ENCODE data around the gene GDPD3. TPM values are rescaled to one million over a fixed set of nuclear protein-coding genes. Genes with fewer than 3 reads are reported as not detected.

Gene GDPD3
- total and polyA plus RNA-seq, 2 of the 13 experiments (the other 11 are each of a cell fraction or from before 2014, with no cell fraction given): 18.7 to 20.6 TPM

- TF ChIP-seq DZIP1 (CRISPR knock-in tag; IDR thresholded peaks at IDR 0.05) (no peak), CENPX (CRISPR knock-in tag; IDR thresholded peaks at IDR 0.05) (no peak), ZFY (CRISPR knock-in tag; IDR thresholded peaks at IDR 0.05) (no peak), ZFX (CRISPR knock-in tag; IDR thresholded peaks at IDR 0.05; ENCODE audit: low read depth) (peak; percentile 40; the same call in 1 of the 2 replicates), ZBTB38 (CRISPR knock-in tag; IDR thresholded peaks at IDR 0.05) (peak; percentile 43; the same call in 1 of the 2 replicates), NR2F2 (IDR thresholded peaks at IDR 0.05; ENCODE audit: borderline replicate concordance, low read depth) (no peak), GATAD1 (CRISPR knock-in tag; IDR thresholded peaks at IDR 0.05) (0 out of 2 replicates have a peak, but pooled peaks have one; percentile 6), EED (CRISPR knock-in tag; IDR thresholded peaks at IDR 0.05) (0 out of 2 replicates have a peak, but pooled peaks have one; percentile 16), ESRRA (CRISPR knock-in tag; IDR thresholded peaks at IDR 0.05; ENCODE audit: low read depth) (no peak; the same call in 1 of the 2 replicates), BCLAF1 (IDR thresholded peaks at IDR 0.05) (no peak), ZNF432 (CRISPR knock-in tag; IDR thresholded peaks at IDR 0.05; ENCODE audit: borderline replicate concordance) (no peak), PHF8 (CRISPR knock-in tag; IDR thresholded peaks at IDR 0.05) (no peak), ZNF7 (CRISPR knock-in tag; IDR thresholded peaks at IDR 0.05) (no peak)
- TF ChIP-seq, protein P1, sequence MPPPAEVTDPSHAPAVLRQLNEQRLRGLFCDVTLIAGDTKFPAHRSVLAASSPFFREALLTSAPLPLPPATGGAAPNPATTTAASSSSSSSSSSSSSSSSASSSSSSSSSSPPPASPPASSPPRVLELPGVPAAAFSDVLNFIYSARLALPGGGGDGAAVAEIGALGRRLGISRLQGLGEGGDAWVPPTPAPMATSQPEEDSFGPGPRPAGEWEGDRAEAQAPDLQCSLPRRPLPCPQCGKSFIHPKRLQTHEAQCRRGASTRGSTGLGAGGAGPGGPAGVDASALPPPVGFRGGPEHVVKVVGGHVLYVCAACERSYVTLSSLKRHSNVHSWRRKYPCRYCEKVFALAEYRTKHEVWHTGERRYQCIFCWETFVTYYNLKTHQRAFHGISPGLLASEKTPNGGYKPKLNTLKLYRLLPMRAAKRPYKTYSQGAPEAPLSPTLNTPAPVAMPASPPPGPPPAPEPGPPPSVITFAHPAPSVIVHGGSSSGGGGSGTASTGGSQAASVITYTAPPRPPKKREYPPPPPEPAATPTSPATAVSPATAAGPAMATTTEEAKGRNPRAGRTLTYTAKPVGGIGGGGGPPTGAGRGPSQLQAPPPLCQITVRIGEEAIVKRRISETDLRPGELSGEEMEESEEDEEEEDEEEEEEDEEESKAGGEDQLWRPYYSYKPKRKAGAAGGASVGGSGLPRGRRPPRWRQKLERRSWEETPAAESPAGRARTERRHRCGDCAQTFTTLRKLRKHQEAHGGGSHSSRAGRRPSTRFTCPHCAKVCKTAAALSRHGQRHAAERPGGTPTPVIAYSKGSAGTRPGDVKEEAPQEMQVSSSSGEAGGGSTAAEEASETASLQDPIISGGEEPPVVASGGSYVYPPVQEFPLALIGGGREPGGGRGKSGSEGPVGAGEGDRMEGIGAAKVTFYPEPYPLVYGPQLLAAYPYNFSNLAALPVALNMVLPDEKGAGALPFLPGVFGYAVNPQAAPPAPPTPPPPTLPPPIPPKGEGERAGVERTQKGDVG (CRISPR knock-in tag; IDR thresholded peaks at IDR 0.05; ENCODE audit: borderline replicate concordance): no peak; the same call in 1 of the 2 replicates
- TF ChIP-seq, protein P2, sequence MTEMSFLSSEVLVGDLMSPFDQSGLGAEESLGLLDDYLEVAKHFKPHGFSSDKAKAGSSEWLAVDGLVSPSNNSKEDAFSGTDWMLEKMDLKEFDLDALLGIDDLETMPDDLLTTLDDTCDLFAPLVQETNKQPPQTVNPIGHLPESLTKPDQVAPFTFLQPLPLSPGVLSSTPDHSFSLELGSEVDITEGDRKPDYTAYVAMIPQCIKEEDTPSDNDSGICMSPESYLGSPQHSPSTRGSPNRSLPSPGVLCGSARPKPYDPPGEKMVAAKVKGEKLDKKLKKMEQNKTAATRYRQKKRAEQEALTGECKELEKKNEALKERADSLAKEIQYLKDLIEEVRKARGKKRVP (CRISPR knock-in tag; IDR thresholded peaks at IDR 0.05): no peak
- TF ChIP-seq, protein P3, sequence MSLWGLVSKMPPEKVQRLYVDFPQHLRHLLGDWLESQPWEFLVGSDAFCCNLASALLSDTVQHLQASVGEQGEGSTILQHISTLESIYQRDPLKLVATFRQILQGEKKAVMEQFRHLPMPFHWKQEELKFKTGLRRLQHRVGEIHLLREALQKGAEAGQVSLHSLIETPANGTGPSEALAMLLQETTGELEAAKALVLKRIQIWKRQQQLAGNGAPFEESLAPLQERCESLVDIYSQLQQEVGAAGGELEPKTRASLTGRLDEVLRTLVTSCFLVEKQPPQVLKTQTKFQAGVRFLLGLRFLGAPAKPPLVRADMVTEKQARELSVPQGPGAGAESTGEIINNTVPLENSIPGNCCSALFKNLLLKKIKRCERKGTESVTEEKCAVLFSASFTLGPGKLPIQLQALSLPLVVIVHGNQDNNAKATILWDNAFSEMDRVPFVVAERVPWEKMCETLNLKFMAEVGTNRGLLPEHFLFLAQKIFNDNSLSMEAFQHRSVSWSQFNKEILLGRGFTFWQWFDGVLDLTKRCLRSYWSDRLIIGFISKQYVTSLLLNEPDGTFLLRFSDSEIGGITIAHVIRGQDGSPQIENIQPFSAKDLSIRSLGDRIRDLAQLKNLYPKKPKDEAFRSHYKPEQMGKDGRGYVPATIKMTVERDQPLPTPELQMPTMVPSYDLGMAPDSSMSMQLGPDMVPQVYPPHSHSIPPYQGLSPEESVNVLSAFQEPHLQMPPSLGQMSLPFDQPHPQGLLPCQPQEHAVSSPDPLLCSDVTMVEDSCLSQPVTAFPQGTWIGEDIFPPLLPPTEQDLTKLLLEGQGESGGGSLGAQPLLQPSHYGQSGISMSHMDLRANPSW (CRISPR knock-in tag; IDR thresholded peaks at IDR 0.05; ENCODE audit: borderline replicate concordance): no peak
Observed at GRCh38 chr16:30090610-30091331, 22.6 kb downstream of the GDPD3 start (continued).

All from HepG2 (cell line).